HepG2 (cell line): ENCODE results near the gene CNTN4. TPM values are rescaled to one million over a fixed set of nuclear protein-coding genes. Genes with fewer than 3 reads are reported as not detected.

ENCODE experiments used
- BRF2 ChIP-seq: sonication (generic); formaldehyde crosslinking; IDR thresholded peaks from 2 replicates; pipeline ENCODE4 v1.8.1; 2022; ENCODE audit warnings: mild to moderate bottlenecking, missing genetic modification reagents
- HBP1 ChIP-seq: IDR thresholded peaks from 2 replicates; pipeline ENCODE4 v1.6.1; 2016; ENCODE audit warnings: low read depth, control low read depth
- HNRNPLL ChIP-seq: fragments of 200-400 bp; formaldehyde crosslinking; IDR thresholded peaks from 2 replicates; pipeline ENCODE4 v1.6.1; 2017; ENCODE audit warnings: mild to moderate bottlenecking, low read depth, low read length; ENCODE audit not compliant: poor library complexity, severe bottlenecking
- SALL1 ChIP-seq: sonication (generic); formaldehyde crosslinking; IDR thresholded peaks from 2 replicates; pipeline ENCODE4 v1.8.0; 2022; ENCODE audit warnings: mild to moderate bottlenecking, missing genetic modification reagents
- SNAPC4 ChIP-seq: sonication (generic); formaldehyde crosslinking; IDR thresholded peaks from 2 replicates; pipeline ENCODE4 v1.4.0; 2020; ENCODE audit warnings: mild to moderate bottlenecking, missing genetic modification reagents
- ZMYM3 ChIP-seq: sonication (generic); formaldehyde crosslinking; IDR thresholded peaks from 2 replicates; pipeline ENCODE4 v1.5.1; 2020; ENCODE audit warnings: mild to moderate bottlenecking, missing genetic modification reagents
- ZNF747 ChIP-seq: sonication (generic); formaldehyde crosslinking; IDR thresholded peaks from 2 replicates; pipeline ENCODE4 v1.8.1; 2023; ENCODE audit warnings: missing genetic modification reagents, mild to moderate bottlenecking, borderline replicate concordance
- ZNF891 ChIP-seq: sonication (generic); formaldehyde crosslinking; IDR thresholded peaks from 2 replicates; pipeline ENCODE4 v1.5.0; 2020; ENCODE audit warnings: mild to moderate bottlenecking, missing genetic modification reagents
- polyA plus RNA-seq, 8 experiments: library from polyadenylated mRNA; depleted of rRNA in 3 of 8; stranded (reverse) in 7 of 8; unstranded in 1 of 8; fragments of >200 nt; fragmentation: Illumina TruSeq in 4 of 8; extraction: Trizol in 4 of 8; gene quantifications; 2 replicates each; pipeline versions ENCODE4 v1.2.1 to v1.2.3, GENCODE V29; 2011 to 2016; ENCODE audit warnings: low read depth in 4 of 8, missing spikeins in 1 of 8, mixed read lengths in 1 of 8; ENCODE audit not compliant: insufficient read depth in 1 of 8
- total RNA-seq, 5 experiments: library from RNA; depleted of rRNA; stranded (reverse); fragments of >200 nt; fragmentation: Illumina TruSeq; extraction: Trizol; gene quantifications; 2 replicates each; pipeline ENCODE4 v1.2.3, GENCODE V29; 2016; ENCODE audit warnings: low read depth in 1 of 5

CNTN4 gene
- total and polyA plus RNA-seq, 2 of the 13 experiments (the other 11 are each of a cell fraction or from before 2014, with no cell fraction given) = 0.01 to 0.13 TPM

GRCh38 chr3:2984831-2985220 lies 886.2 kb downstream of the CNTN4 start (continued):
- TF ChIP-seq SNAPC4 (CRISPR knock-in tag) = no peak
- TF ChIP-seq SALL1 = no peak
- TF ChIP-seq ZNF747 = no peak
- no peak for TF ChIP-seq BRF2 (CRISPR knock-in tag)
- TF ChIP-seq HBP1 = no peak
- no peak for TF ChIP-seq ZNF891 (CRISPR knock-in tag)
- TF ChIP-seq HNRNPLL = no peak
- TF ChIP-seq ZMYM3 = no peak
